GM21723 (cell line): Measurements from ENCODE around the gene SLC35B2.
A peak's percentile ranks its signal among the peaks of the same experiment; 100 is the strongest.

Source experiments
- ATAC-seq: cut with Tn5 transposase; IDR thresholded peaks from one replicate; pipeline ENCODE4 v1.9.1; 2021; ENCODE audit warnings: mild to moderate bottlenecking, moderate library complexity; ENCODE audit not compliant: unreplicated experiment

Gene SLC35B2

DNA sequence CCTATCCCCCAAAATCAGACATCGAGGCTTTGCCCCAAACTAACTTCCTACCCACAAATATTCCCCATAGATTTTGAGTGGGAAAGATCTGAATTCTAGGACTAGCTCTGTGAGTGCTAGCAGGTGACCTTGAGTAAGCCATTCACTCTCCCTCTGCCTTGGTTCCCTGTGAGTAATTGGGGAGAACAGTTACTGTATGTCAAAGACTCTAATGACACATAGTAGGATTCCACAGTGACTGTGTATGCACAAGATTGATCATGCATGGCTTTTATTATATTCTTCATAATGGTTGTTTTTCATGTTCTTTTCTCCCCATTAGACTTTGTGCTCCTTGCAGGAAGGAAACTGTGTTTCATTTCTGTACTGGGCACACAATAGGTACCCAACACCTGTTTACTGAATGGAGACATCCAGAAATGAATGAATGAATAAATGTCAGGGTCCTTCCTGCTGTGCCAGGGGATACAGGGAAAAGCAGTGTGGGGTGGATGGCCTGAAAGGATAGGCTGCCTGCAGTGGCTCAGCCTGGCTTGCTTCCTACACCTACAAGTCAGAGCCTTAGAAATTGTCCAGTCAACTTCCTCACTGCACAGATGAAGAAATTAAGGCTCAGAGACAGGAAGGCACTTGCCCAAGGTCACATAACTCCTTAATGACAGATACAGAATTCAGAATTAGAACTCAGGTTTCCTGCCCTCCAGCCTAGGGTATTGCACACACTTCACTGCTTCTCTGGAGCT, 12.0 kb upstream of the SLC35B2 start:
- no peak for ATAC-seq

DNA sequence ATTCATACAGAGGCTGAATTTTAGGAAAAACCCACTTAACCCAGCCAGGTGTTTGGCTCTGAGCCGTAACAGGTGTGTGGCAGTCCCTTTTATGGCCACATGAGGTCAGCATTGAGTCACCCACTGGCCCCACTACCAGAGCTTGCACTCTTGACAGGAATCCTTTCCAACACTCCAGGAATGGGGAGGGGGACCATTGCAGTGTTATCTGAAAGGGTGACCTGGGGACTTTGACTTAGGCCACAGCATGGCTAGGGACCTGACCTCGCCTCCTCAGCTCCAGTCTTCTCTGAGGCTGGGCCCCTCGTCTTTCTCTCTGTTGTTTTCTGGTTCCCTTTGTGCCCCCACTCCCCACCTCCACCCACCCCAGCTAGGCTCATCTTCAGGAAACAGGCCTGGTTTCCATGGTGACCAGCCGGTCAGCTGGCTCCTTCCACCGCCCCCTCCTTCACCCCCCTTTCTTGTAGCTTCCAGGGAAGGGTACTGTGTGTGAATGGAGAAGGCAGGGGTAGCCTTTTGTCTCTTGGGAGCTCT, 10.8 kb upstream of the SLC35B2 start:
- ATAC-seq, result no peak

DNA sequence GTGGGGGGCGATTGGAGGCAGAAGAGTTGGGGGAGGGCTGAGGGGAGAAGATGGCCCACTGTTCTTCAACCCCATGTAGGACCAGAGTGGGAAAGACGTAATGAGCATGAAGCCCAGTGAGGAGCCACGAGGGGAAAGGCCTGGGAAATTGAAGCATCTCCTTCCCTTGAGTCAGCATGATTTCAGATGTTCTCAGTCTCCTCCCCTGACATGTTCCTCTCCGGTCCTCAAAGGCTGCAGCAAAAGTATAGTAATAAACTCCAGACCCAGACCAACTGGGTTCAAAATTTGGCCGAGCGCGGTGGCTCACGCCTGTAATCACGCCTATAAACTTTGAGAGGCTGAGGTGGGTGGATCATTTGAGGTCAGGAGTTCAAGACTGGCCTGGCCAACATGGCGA, 9.9 kb upstream of the SLC35B2 start:
- no peak for ATAC-seq

DNA sequence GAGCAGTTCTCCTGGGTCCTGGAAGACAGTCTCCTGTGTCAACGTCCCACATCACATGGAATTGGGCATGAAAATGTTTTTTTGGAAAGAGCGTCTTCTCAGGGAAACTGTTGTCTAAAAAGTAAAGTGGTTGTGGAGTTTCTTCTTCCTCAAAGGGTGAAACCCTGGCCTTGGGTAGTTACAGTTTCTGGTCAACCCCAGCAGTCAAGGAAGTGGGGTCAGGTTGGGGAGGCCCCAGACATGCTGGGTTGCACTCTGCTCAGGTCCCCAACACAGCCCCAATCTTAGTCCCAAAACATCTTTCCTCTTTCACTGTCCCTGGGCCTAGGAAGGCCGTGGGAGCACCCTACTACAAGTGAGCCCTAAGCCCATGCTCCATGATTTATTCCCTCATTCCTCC, 9.0 kb upstream of the SLC35B2 start:
- ATAC-seq, result peak; percentile 41

DNA sequence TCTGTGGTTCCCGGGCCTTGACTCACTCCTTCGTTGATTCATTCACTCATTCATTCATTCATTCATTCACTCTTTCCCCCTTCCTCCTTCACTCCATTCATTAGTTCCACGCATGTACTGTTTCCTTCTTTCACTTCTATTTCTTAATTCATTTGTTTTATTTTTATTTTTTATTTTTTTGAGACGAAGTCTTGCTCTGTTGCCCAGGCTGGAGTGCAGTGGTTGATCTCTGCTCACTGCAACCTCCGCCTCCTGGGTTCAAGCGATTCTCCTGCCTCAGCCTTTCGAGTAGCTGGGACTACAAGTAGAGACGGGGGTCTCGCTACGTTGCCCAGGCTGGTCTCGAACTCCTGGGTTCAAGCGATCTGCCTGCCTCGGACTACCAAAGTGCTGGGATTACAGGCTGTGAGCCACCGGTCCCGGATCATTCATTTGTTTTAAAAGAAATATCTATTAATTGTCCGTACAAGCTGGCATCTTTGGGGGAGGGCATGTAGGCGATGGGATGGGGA, 8.4 kb upstream of the SLC35B2 start:
- no peak for ATAC-seq

DNA sequence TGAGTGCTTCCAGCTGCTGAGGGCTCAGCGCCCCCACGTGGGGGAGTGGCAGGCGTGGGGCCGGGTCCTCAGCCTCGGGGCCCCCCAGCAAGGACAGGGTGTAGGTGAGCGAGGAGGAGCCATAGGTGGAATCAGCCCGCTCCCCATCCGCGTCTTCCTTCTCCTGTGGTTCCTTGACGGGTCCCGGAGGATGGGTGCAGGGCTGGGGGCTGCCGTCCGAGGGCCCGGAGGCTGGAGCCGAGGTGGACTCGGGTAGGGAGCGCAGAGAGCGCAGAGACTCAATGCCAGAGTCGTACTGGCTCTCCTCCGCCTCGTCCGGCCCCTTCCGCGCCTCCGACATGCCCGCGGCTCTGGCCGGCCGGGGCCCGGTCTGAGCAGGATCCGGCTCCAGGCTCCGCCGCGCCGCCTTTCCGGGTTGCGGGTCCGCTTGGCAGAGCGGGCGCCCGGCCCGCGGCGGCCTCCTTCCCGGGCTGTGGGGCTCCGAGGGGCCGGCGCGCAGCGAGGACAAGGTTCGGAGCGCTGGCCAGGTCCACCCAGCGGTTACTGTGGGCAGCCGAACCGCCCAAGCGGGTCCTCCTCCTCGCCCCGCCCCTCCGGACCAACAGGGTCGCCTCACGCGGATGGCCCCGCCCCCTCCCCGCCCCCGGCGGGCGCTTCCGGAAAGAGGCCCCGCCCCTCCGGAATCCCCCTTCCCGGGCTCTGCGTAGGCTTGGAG, 7.8 kb upstream of the SLC35B2 start, which contains the start of gene NFKBIE:
Gene NFKBIE (minus strand): TSS at position 545 of the 715 bp plus-strand sequence. CDS start 205 bp downstream, at position 340.
- peak; percentile 37 for ATAC-seq

DNA sequence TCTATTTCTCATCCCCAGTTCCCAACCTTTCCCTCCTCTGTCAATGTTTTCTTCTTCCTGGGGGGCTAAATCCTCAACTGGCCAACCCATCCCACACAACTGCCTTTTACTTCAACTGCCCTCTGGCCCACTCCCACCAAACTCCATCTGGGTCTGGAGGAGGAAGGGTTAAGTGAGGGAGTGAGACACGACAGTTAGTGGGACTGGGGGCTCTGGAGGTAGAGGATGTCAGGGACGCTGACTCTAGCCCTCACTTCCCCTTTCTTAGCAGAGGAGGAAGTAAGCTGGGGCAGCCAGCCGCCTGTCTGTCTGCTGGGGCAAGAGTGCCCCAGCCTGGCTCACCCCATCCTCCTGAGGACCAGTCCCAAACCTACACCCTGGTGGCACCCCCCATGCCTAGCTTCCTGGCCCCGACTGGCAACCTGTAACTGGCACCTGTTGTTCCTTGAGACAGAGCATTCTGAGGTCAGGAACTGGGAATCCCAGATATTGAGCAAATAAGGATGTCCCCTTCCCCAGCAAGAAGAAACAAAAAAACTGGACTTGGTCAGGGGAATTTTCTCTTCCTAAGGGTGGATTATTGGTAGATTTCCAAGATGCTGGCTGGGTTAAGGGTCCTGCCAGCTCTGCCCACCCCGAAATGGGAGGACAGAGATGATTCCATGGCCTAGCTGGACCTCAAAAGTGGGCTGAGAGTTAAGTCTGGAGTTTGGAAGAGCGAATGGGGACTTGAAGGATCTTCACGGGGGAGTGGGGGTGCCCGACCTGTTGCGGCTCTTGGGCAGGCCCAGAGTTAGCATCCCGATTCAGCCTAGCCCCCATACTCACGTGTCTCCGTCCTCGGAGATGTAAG, 7.1 kb upstream of the SLC35B2 start:
- ATAC-seq, result no peak

DNA sequence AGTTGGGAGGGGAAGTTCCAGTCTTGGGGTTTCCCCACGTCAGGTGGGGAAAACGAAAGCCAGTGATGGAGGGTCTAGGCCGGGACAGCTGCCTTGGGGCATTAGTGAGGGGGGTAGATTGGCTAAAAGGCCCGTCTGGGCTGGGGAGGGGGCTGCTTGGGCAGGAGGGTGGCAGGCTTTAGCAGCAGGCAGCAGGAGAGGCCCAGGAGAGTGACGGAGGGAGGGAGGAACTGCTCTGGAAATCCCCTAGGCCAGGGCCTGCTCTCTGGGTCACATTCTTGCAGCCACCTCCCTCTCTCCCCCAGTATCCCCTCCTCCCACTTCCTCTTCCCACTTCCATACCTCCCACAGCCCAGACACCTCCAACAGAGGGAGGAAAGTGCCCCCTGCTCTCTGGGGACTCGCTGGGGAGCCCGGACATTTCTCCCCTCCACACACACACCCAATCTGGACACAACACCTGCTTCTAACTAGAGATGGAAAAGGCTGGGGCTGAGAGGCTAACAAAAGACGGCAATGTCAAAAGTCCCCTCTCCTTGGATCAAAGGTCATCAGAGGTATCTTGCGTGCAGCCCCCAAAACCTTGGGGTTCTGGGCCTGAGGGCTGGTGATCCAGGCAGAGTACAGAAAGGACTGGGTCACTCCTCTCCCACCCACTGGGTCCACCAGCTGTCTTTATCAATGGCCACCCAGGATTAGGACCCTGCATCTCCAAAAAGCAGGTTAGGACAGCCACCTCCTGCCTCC, 6.2 kb upstream of the SLC35B2 start:
- no peak for ATAC-seq

DNA sequence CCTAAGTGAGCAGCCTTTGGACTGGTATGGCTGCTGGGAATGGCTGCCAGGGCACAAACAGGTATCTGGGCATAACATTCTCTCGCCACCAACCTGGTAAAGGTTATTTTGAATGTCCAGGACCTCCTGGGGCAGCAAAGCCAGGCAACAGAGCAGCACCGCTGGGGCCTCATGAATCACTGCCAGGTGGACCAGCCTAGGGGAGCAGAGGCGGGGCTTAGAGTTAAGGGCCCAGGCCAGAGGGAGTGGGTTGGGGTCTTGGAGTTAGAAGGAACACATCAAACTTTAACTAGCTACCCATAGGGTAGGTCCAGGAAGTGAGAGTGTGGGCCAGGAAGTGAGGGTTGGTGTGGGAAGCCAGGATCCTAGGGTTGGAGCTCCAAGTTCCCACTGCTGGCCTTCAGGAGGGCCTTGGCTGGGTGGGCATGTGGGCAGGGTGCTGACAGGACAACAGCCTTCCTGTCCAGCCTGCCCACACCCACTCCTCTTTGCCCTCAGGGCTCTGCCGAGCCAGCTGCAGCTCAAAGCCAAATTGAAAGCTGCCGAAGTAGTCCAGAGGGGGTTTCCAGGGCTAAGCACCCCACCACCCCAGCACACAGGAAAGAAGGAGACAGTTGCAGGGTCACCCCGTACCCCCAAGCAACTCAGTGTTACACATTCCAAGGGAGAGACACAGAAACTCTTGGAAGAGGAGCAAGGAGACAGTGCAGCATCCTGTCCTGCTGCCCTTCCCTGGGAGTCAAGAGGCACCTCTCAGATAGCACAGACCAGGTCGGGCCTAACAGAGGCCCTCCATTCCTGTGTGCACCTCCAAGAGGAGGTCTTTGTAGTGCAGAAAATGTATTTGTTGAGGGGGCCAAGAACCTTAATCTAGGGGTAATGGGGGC, 5.4 kb upstream of the SLC35B2 start:
- ATAC-seq, result no peak

DNA sequence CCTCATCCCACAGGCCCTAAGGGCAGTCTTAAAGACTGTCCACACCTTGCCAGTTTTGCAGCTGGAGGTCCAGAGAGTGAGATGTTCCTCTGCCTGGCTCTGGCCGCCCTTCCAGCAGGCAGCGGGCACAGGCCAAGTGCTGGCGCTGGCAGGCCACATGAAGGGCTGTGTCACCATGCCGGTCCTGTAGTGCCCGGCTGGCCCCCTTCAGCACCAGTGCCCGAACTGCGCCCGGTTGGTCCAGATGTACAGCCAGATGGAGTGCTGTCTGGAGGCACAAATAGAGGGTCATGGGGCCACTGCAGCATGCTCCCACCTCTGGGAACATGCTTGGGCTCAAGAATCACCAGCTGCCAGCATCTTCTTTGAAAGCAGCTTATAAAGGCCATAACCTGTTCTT, 4.3 kb upstream of the SLC35B2 start:
- ATAC-seq, result no peak

DNA sequence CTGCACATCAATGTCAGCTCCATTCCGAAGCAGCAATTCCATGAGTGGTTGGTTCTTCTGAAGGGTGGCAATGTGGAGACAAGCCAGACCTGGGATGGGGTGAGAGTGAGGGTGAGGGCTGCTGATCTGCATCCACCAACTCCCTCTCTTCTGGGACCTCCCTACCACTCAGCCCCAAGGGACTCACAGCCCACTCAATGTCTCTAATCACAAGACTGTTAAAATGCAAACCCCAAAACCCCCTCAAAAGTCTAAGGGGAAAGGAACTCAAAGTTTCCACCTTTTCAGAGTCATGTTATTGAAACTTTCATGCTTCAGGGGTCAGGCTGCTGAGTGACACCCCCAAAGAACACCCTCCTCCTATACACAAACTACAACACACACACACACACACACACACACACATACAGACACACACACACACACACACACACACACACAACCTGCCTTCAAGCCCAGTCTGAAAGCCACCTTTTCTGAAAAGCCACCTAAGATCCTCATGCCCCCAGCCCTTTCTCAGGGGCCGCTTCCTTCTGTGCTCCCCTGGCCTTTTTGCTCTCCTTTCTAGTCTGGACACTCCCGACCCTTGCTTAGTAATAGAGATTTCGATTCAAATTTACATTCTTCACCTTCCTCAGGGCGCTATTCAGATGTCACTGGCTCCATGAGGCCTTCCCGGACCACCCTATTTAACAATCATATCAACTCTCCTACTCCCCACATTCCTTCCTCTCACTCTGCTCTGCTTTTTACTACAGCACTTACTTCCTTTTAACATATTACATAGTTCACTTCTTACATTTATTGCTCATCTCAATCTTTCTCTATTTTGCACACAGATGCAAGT, 3.3 kb upstream of the SLC35B2 start:
- no peak for ATAC-seq

DNA sequence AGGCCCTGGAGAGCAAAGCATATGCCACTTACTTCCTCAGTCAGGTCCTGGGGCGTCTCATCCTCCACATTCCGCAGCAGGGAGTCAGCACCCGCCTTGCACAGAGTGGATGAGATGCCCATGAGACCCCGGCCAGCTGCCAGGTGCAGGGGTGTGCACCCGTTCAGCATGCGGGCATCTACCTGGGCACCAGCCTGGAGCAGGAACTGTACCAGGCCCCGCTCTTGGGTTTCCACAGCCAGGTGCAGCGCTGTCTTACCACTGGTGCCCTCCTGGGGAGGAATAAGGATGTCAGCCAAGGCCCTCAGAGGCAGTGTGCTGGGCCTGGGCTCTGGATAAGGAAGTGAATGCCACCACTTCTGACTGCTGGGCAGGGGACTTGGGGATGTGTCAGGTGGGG, 2.7 kb upstream of the SLC35B2 start:
- no peak for ATAC-seq

DNA sequence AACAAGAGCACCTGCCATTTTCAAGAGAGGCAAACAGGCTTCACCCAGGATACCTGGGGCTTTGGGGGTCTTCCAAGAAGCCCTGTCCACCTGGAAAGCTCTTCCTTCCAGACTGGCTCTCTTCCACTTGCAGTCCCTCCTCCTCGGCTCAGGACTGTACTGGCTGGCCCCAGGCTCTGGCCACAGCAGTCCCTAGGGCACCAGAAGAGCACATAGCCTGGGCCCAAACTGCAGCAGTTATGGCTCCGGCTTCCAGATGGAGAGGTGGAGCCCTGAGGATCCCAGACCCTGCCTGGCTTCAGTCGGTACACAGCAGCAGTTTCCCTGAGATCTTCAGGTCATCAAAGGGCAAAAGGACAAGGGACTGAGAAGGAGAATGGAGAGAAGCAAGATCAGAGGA, 1.6 kb upstream of the SLC35B2 start:
- ATAC-seq, result no peak

DNA sequence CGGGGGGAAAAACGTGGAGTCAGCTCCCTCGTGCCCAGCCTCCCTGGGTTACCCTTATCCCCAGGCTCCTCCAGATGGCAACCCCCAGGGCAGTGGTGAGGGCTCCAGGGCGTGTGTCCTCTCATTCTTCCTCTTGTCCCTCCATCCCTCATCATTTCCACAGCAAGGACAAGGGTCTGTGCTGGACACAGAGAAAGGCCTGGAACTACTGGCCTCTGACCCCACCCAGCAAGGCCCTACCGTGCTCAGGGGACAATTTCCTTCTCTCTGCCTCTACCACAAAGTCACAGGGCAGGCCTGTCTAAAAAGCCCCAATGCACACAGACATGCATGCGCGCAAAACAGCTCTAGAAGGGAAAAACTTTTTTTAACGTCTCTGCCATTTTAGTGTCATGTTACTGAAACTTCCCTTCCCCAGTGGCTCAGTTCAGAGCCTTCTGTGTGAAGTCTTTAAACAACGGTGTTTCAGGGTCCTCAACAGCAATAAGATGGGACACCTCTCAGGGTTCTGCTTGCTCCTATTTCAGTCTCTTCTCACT, 1.1 kb upstream of the SLC35B2 start:
- no peak for ATAC-seq

DNA sequence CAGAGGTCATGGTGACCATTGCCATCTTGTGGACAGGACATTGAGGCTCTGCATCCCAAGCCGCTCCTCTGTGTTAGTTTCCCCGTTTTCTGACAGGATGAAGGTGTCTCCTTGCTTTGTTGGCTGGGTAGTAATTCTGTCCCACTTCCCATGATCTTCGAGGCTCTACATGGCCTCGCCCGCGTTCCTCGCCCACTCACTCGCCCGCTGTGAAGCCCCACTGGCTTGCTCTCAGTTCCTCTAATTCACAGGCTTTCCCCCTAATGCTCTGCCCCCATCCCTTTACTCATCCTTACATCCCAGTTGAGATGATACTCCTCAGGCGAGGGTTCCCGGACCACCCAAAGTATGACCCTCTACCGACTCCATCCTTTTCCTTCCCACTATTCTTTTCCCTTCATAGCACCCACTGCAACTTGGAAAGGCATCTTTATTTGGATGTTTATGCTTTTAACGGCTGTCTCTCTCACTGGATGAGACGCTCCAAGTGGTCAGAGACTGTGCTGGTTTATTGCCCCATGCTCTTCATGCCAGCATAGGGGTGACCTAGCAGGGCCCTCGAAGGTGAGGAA, 511 bp upstream of the SLC35B2 start:
- ATAC-seq, result peak; percentile 14

DNA sequence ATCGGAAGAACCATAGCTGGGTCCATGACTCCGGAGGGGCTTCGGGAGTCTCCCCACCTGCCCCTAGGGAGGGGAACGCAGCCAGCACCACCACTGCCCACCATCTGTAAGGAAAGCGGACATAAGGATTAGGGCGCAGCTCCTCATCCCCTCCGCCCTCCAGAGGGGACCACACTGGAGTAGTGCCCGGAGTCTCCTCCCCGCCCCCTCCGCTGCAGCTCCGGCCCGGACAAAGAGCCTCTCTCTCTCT, 628 bp downstream of the SLC35B2 start:
- ATAC-seq, result no peak

DNA sequence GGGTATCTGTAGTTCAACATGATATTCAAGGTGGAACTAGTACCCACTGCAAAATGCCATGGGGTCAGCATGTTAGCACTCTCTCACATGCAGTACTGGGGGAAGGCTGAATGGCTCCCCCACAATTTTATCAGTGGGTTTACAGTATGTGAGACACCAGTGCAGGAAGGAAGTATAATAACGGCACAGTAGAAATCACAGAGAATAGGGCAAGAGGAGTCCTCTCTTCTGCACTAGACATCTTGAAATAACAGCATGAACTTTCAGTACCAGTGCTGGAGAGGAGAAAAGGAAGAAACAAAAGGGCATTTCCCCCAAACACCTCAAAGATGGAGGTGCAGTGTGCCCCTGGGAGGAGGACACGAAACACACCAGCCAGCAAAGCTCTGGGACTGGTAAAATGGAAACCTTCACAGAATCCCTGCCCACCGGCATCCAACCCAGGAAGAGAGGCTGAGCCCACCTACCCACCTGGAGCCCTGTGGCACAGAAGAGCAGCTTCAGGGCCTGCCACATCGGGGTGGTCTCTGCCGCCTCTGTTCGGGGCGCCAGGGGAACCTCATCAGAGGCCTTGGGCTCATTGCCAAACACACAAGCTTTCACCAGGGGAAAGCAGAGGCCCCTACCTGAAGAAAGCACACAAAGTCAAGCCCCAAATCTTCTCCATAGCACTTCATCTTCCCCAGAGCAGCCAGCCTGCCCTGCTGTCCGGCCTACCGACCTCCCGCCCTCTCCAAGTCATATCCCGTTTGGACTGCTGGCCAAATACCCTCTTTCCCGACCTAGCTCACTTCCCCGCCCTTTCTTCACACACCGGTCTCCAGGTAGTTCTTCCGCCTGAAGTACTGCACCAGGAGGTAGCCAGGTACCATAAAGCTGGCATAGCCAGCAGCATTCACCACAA, 1.2 kb downstream of the SLC35B2 start:
- no peak for ATAC-seq
